ENCODE results near the gene SLC2A3.
"Not testable (repeated sequence)": the region's sequence is repeated elsewhere in the genome, so short reads cannot be mapped to it uniquely, and the experiment has no call there.

GRCh38 chr12:7983019-7983418 is 47.0 kb upstream of the SLC2A3 start:
- not testable (repeated sequence) for TF ChIP-seq L3MBTL2 (conservative IDR thresholded peaks at IDR 0.05); SP1 (IDR thresholded peaks at IDR 0.05); ZNF384 (IDR thresholded peaks at IDR 0.05); HDGF (IDR thresholded peaks at IDR 0.05; ENCODE audit: borderline replicate concordance); BHLHE40 (IDR thresholded peaks at IDR 0.05; ENCODE audit: borderline replicate concordance); TARDBP (IDR thresholded peaks at IDR 0.05); NFRKB (IDR thresholded peaks at IDR 0.05); ELF4 (IDR thresholded peaks at IDR 0.05); ARNT (IDR thresholded peaks at IDR 0.05); FOXA1 (IDR thresholded peaks at IDR 0.05); FOXM1 (IDR thresholded peaks at IDR 0.05; ENCODE audit: borderline replicate concordance)
